Effector memory CD4-positive, alpha-beta T cell (primary cell): ENCODE results near the gene NDUFB8.

Experiments
- DNase-seq, 3 donors: peaks; one replicate each; pipeline ENCODE4 v3.0.0-alpha.2; 2020
- H3K27ac ChIP-seq: 2 replicates; pipeline ENCODE4 v1.7.0; 2013; ENCODE audit warnings: mild to moderate bottlenecking, low read length, moderate library complexity; ENCODE audit not compliant: insufficient read depth, poor library complexity, severe bottlenecking
- H3K27me3 ChIP-seq: replicated peaks from 2 replicates; pipeline ENCODE4 v1.7.0; 2013; ENCODE audit warnings: mild to moderate bottlenecking, low read length; ENCODE audit not compliant: insufficient read depth, control insufficient read depth, poor library complexity, severe bottlenecking
- H3K36me3 ChIP-seq: 2 replicates; pipeline ENCODE4 v1.7.0; 2013; ENCODE audit warnings: mild to moderate bottlenecking, low read length, moderate library complexity; ENCODE audit not compliant: control insufficient read depth, insufficient read depth
- H3K4me1 ChIP-seq: 2 replicates; pipeline ENCODE4 v1.7.0; 2013; ENCODE audit warnings: low read length, mild to moderate bottlenecking; ENCODE audit not compliant: control insufficient read depth, insufficient read depth, poor library complexity, severe bottlenecking
- H3K4me3 ChIP-seq: 2 replicates; pipeline ENCODE4 v1.7.0; 2013; ENCODE audit warnings: low read length, low read depth, mild to moderate bottlenecking; ENCODE audit not compliant: insufficient read depth, poor library complexity, severe bottlenecking
- H3K9me3 ChIP-seq: 2 replicates; pipeline ENCODE4 v1.7.0; 2013; ENCODE audit warnings: mild to moderate bottlenecking, low read length, moderate library complexity; ENCODE audit not compliant: control insufficient read depth

Gene NDUFB8

DNA sequence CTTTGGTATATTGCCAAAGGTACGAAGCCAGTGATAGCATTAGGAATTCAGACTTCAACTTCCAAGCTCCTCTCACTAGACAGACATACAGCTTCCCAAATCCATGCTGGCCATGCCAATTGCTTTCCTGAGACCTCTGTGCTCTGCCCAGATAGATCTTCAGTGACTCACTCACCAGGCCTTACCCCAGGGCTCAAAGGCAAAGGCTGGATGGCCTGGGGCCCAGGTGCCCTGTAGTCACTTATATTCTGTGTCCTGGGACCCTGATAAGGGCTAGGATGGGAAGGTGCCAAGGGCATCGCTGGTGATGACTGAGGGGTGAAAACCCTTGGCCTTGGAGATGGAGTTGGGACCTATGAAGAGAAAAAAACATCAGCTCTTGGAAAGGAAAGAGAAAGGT is 39.1 kb downstream of the NDUFB8 start:
- H3K36me3 ChIP-seq: peaks cover 47% of the 10 kb centered on the region
- H3K27ac ChIP-seq: no peak overlapping the region
- no peaks in the 10 kb centered on the region for H3K9me3 ChIP-seq
- no peaks in the 10 kb centered on the region for H3K27me3 ChIP-seq
- DNase-seq: no peak
- no peaks in the 10 kb centered on the region for H3K4me1 ChIP-seq
- no peak overlapping the region for H3K4me3 ChIP-seq

DNA sequence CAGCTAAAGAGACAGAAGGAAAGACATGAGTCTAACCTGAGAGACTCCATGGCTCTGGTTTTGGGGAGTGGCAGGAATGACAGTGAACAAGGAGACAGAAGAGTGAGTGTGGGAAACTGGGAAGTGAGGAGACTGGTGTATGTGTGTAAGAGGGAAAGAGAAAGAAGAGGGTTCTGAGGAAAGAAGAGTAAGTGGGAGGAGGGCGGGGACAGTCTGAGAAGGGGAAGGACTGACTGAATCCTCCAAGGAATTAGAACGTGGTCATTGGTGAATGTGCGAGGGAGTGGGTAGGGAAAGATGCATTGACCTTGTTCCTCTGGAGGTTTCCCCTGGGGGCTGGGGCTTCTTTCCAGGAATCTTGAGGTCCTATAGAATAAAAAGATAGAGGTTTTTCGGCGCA is 40.3 kb downstream of the NDUFB8 start:
- DNase-seq: no peak
- H3K9me3 ChIP-seq: no peaks in the 10 kb centered on the region

DNA sequence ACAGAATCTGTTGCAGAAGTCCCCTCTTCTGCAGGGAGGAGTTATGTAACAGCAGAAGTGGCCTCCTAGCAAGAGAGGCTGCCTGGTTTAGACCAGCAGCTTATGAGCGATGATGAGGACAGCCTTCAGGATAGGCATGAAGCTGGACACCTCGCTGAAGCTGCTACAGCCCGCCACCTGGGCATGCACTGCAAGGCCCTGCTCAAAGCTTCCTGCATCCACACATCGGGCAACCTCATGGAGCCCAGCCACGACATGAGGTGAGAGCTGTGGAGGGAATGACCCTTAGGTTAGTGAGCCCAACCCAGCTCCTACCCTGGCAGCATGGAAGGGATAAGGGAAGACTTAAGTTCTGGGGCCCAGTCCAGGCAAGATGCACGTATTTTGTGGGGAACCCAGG is 42.1 kb downstream of the NDUFB8 start:
- peaks cover 5% of the 10 kb centered on the region for H3K4me1 ChIP-seq
- no peaks in the 10 kb centered on the region for H3K9me3 ChIP-seq
- DNase-seq: no peak
- H3K27me3 ChIP-seq: no peaks in the 10 kb centered on the region
- H3K36me3 ChIP-seq: peaks cover 35% of the 10 kb centered on the region
- no peak overlapping the region for H3K4me3 ChIP-seq
- H3K27ac ChIP-seq: no peak overlapping the region

More for the DNA sequence above, 40.3 kb downstream of the NDUFB8 start:
- H3K27ac ChIP-seq: no peak overlapping the region
- peaks cover 42% of the 10 kb centered on the region for H3K36me3 ChIP-seq
- no peak overlapping the region for H3K4me3 ChIP-seq
- H3K4me1 ChIP-seq: no peaks in the 10 kb centered on the region
- no peaks in the 10 kb centered on the region for H3K27me3 ChIP-seq

DNA sequence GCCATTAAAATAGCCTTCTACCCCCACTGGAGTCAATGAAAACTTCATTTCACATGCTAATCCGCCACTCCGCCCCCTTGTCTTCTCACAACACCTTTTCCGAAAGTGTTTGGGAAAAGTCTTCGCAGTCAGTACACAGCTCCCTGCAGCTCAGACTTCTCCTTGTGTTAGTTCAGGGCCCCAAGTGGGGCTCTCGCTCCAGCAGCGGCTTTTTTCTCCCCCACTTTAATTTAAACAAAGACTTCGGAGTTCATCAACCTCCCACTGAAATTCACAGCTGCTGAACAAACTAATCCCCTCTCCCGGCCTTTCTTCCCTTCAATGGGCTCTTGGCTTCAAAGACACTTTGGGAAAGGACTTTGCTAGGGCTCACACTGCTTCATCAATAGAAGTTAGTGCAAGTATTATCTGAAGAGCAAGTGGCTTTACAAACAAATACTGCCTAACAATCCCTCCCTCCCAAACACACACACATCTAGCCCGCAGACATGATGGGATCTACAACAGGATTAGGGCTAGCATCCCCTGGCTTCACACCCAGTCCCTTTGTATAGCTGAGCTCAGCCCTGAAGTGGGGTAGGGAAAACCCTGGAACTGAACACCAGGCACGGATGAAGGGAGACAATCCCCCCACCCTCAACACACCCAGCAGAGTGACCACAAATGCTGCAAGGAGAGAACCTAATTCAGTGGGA is 43.7 kb downstream of the NDUFB8 start:
- Histone ChIP-seq H3K9me3 (no peaks in the 10 kb centered on the region), H3K27me3 (no peaks in the 10 kb centered on the region), H3K4me1 (peaks cover 10% of the 10 kb centered on the region), H3K4me3 (no peak overlapping the region), H3K36me3 (peaks cover 35% of the 10 kb centered on the region), H3K27ac (no peak overlapping the region)
- no peak for DNase-seq

DNA sequence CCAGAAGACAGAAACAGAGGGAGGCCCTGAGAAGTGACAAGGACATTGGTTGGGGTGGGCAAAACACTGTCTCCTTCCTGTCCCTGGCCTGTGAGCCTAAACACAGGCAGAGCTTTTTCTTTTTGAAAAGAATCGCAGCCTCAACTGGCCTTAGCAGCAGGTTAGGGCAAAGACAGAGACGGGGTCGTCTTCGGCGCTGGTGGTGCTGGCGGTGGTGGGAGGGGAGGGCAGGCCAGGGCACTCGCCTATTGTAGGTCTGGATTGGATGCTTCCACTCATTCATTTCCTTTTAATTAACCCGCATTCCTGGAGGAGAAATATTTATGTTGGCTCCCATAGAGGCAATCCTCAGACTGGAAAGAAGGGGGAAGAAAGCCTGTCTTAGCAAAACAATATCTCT is 44.3 kb downstream of the NDUFB8 start:
- H3K27ac ChIP-seq: no peak overlapping the region

DNA sequence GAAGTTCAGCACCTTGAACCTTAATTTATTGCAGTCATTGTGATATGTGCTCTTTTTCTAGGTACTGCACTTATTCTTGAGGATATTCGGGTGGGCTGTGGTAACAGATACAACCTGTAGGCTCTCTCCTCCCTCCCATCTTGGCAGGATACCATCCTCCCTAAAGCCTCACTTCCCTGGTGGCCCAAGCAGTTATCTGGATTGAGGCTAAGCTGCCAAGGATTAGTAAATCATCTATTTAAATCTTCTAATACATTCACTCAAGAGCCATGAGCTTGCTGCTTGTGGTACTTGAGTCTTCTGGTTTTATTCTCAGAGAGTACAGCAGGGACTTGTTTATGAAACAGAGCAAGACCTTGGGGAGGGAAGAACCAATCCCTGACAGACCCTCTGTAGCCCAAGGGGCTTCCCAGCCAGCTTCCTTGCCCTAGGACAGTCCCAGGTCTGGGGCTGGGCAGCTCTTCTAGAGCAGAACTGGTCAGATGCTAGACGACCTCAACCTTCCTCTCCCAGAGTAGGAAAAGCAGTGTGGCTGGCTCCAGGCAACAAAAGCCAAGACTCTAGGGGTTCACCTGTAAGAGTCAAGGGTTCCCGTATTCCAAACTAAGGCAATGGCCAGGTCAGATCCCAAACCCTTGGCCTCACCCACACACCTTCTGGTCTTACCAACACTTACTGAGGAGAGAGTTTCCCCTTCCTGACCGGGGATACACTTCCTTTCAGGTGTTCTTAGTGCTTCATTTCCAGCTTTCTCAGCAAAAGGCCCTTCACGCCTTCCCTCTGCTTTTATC is 45.6 kb downstream of the NDUFB8 start:
- H3K4me3 ChIP-seq: no peak overlapping the region
- peaks cover 10% of the 10 kb centered on the region for H3K4me1 ChIP-seq
- H3K36me3 ChIP-seq: peaks cover 20% of the 10 kb centered on the region
- no peak for DNase-seq
- H3K9me3 ChIP-seq: no peaks in the 10 kb centered on the region
- H3K27me3 ChIP-seq: no peaks in the 10 kb centered on the region
- H3K27ac ChIP-seq: no peak overlapping the region

More for the DNA sequence above, 44.3 kb downstream of the NDUFB8 start:
- no peaks in the 10 kb centered on the region for H3K27me3 ChIP-seq
- no peak for DNase-seq
- no peak overlapping the region for H3K4me3 ChIP-seq
- H3K4me1 ChIP-seq: peaks cover 10% of the 10 kb centered on the region
- H3K36me3 ChIP-seq: peaks cover 31% of the 10 kb centered on the region
- no peaks in the 10 kb centered on the region for H3K9me3 ChIP-seq

DNA sequence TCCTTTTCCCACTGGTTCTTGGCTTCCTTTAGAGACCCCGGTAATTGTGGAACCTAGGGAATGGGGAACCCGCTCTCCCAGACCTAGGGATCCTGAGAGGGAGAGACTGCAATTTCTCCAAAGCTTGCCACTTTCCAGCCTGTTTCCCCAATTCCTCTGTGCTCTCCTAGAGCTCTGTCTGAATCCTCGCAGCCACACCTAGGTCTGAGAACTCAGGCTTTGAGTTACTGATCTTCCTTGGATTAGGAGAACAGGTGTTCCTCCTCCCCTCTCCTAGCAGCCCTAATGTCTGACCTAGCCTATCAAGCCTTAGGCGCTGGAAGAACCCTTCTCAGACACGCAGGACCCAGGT is 46.9 kb downstream of the NDUFB8 start:
- Histone ChIP-seq H3K27ac (no peak overlapping the region), H3K4me3 (peak overlapping the region; percentile 73), H3K27me3 (no peaks in the 10 kb centered on the region), H3K4me1 (peaks cover 10% of the 10 kb centered on the region), H3K36me3 (peaks cover 10% of the 10 kb centered on the region), H3K9me3 (no peaks in the 10 kb centered on the region)
- no peak for DNase-seq

DNA sequence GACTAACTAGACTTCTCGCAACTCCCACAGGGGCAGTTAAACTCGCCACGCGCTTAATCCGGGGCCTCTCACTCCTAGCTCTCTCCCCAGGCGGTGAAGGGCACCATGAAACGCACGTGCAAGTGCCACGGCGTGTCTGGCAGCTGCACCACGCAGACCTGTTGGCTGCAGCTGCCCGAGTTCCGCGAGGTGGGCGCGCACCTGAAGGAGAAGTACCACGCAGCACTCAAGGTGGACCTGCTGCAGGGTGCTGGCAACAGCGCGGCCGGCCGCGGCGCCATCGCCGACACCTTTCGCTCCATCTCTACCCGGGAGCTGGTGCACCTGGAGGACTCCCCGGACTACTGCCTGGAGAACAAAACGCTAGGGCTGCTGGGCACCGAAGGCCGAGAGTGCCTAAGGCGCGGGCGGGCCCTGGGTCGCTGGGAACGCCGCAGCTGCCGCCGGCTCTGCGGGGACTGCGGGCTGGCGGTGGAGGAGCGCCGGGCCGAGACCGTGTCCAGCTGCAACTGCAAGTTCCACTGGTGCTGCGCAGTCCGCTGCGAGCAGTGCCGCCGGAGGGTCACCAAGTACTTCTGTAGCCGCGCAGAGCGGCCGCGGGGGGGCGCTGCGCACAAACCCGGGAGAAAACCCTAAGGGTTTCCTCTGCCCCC is 47.4 kb downstream of the NDUFB8 start:
- H3K9me3 ChIP-seq: no peaks in the 10 kb centered on the region
- H3K27ac ChIP-seq: no peak overlapping the region
- DNase-seq: peak; percentile 26 to 47 (median 38)
- peaks cover 6% of the 10 kb centered on the region for H3K36me3 ChIP-seq
- peaks cover 10% of the 10 kb centered on the region for H3K4me1 ChIP-seq
- peak overlapping the region; percentile 73 for H3K4me3 ChIP-seq
- no peaks in the 10 kb centered on the region for H3K27me3 ChIP-seq

DNA sequence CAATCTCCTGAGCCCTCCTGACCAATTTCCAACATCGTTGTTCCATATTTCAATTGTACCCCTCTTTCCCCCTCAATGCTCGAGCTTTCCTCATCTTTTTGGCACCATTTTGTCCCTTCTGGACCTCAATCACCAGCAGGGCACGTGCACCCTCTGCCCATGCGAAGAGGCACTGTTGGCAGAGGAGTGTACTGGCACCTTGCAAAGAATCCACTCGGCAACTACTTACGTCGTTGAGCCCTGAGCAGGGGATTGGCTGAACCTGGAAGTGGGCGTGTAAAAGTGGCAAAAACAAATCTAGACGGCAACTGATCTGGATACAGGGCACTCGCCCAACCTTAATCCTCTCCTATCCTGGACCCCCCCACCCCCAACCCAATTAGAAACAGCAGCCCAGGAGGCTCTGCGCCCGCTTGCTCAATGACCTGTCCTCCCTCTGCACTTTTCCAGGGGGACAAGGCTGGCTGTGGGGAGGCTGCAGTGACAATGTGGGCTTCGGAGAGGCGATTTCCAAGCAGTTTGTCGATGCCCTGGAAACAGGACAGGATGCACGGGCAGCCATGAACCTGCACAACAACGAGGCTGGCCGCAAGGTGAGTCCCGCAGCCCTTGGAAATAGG is 48.1 kb downstream of the NDUFB8 start:
- Histone ChIP-seq H3K27me3 (no peaks in the 10 kb centered on the region), H3K36me3 (peaks cover 6% of the 10 kb centered on the region), H3K4me3 (peak overlapping the region; percentile 73), H3K27ac (no peak overlapping the region), H3K9me3 (no peaks in the 10 kb centered on the region), H3K4me1 (peaks cover 10% of the 10 kb centered on the region)
- DNase-seq: peak; percentile 80 to 90 (median 88)
